SJCRH30 (cell line): ENCODE measurements around the gene MRC2. TPM values are rescaled to one million over a fixed set of nuclear protein-coding genes. Genes with fewer than 3 reads are reported as not detected.
"Not testable (repeated sequence)": the region's sequence is repeated elsewhere in the genome, so short reads cannot be mapped to it uniquely, and the experiment has no call there.

ENCODE experiments used
- DNase-seq, 2 experiments: peaks; one replicate each; pipeline ENCODE4 v3.0.0-alpha.2; 2015 to 2020
- H3K27ac ChIP-seq: fragments of 250-450 bp; sonication (Bioruptor Pico); 2 replicates; pipeline ENCODE4 v1.5.1; 2020; ENCODE audit warnings: mild to moderate bottlenecking, moderate library complexity
- H3K27me3 ChIP-seq: fragments of 250-450 bp; sonication (Bioruptor Pico); 2 replicates; pipeline ENCODE4 v1.5.1; 2020; ENCODE audit warnings: mild to moderate bottlenecking, moderate library complexity
- H3K36me3 ChIP-seq: fragments of 250-450 bp; sonication (Bioruptor Pico); 2 replicates; pipeline ENCODE4 v1.5.1; 2020; ENCODE audit warnings: mild to moderate bottlenecking, moderate library complexity
- H3K4me1 ChIP-seq: fragments of 250-450 bp; sonication (Bioruptor Pico); 2 replicates; pipeline ENCODE4 v1.5.1; 2020; ENCODE audit warnings: mild to moderate bottlenecking, moderate library complexity
- H3K4me3 ChIP-seq: fragments of 250-450 bp; sonication (Bioruptor Pico); 2 replicates; pipeline ENCODE4 v1.5.1; 2020; ENCODE audit warnings: mild to moderate bottlenecking, moderate library complexity
- H3K9me3 ChIP-seq: fragments of 250-450 bp; sonication (Bioruptor Pico); replicated peaks from 2 replicates; pipeline ENCODE4 v1.5.1; 2020; ENCODE audit warnings: mild to moderate bottlenecking, moderate library complexity
- total RNA-seq: library from RNA; depleted of rRNA; stranded (reverse); fragments of >200 nt; shearing (Covaris generic); gene quantifications from 2 replicates; pipeline ENCODE4 v1.2.3, GENCODE V29; 2014; rRNA removed

MRC2 gene, protein sequence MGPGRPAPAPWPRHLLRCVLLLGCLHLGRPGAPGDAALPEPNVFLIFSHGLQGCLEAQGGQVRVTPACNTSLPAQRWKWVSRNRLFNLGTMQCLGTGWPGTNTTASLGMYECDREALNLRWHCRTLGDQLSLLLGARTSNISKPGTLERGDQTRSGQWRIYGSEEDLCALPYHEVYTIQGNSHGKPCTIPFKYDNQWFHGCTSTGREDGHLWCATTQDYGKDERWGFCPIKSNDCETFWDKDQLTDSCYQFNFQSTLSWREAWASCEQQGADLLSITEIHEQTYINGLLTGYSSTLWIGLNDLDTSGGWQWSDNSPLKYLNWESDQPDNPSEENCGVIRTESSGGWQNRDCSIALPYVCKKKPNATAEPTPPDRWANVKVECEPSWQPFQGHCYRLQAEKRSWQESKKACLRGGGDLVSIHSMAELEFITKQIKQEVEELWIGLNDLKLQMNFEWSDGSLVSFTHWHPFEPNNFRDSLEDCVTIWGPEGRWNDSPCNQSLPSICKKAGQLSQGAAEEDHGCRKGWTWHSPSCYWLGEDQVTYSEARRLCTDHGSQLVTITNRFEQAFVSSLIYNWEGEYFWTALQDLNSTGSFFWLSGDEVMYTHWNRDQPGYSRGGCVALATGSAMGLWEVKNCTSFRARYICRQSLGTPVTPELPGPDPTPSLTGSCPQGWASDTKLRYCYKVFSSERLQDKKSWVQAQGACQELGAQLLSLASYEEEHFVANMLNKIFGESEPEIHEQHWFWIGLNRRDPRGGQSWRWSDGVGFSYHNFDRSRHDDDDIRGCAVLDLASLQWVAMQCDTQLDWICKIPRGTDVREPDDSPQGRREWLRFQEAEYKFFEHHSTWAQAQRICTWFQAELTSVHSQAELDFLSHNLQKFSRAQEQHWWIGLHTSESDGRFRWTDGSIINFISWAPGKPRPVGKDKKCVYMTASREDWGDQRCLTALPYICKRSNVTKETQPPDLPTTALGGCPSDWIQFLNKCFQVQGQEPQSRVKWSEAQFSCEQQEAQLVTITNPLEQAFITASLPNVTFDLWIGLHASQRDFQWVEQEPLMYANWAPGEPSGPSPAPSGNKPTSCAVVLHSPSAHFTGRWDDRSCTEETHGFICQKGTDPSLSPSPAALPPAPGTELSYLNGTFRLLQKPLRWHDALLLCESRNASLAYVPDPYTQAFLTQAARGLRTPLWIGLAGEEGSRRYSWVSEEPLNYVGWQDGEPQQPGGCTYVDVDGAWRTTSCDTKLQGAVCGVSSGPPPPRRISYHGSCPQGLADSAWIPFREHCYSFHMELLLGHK (N-terminal part only)
- 4.4 and 4.5 TPM in 2 replicates for total RNA-seq

DNA sequence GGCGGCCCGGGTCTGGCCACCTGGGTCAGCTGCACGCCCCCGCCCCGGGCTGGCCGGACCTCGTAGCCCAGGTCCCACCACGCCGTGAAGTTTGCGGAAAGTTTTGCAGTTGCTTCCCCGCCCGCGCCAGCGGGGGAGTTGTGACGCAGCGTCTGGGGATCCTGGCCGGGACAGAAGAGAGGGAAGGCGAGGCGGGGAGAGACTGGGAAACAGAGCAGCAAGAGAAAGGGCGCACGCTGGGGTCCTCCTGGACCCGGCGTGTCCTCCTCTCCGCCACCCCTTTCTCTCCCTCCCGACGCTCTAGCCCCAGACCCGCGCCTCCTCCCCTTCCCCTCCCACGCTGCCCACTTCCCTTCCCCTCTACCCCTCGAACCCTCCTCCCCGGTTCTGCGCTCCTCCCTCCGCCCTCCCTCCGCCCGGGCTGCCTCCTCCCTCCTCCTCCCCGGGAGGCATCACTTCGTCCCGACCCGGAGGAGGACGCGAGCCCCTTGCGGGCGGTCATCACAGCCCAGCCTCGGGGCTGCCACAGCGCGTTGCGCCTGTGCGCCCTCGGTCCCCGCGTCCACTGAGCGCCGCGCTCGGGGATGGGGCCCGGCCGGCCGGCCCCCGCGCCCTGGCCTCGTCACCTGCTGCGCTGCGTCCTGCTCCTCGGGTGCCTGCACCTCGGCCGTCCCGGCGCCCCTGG lies at the start of gene MRC2:
Gene MRC2, plus strand, starts transcription at position 452 of the 685 bp plus-strand sequence. Its CDS starts 133 bp downstream, at position 585.
- Histone ChIP-seq H3K4me3 (peak within 1 kb of the TSS; percentile 70), H3K4me1 (peaks cover 5% of the 10 kb centered on the region), H3K27ac (peak within 1 kb of the TSS; percentile 64), H3K27me3 (no peaks in the 10 kb centered on the region), H3K9me3 (no peaks in the 10 kb centered on the region), H3K36me3 (no peaks in the 10 kb centered on the region)
- DNase-seq, result peak; percentile 60 to 61

DNA sequence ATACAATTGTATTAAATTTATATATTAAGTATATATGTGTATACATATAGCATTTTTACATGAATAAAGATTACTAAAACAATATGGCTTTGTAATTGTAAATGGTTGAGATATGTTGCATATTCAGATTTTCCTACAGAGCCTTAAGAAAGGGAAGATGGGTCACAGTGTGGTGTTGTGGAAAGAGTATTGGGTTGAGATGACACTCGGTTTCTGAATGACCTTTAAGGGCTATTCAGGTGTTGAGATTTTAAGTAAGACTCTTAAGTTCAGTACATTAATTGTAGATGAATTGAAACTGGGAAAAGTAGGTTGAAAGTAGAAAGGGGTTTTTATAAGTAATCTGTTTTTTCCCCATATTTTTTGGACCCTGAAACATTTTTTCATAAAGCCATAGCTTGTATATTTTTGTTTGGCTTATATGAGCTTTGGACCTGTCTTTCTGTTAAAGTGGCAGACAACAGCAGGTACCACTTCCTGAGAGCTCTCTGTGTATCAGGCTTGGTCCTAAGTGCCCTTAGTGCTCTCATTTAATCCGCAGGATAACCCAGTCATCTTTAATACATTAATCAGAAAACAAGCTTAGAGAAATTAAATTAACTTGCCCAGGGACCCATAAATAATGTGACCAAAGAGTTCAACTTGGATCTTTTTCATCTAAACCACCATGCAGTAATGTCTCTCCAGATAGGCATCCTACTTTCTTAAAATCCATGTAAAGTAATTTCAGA lies 48.5 kb upstream of the MRC2 start:
- DNase-seq, result no peak
- no peak overlapping the region for H3K4me3 ChIP-seq
- H3K27me3 ChIP-seq, result no peaks in the 10 kb centered on the region
- no peaks in the 10 kb centered on the region for H3K9me3 ChIP-seq
- H3K4me1 ChIP-seq, result no peaks in the 10 kb centered on the region
- peaks cover 40% of the 10 kb centered on the region for H3K36me3 ChIP-seq
- H3K27ac ChIP-seq, result no peak overlapping the region

DNA sequence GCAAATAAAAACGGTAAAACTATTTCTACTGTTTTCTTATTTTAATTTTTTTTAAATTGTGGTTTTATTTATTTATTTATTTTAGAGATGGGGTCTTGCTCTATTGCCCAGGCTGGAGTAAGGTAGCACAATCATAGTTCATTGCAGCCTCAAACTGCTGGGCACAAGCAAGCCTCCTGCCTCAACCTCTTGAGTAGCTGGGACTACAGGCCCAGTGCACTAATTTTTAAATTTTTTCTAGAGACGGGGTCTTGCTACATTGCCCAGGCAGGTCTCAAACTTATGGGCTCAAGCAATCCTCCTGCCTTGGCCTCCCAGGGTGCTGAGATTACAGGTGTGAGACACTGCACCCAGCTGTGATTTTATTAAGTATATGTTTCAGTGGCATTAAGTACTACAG lies 46.5 kb upstream of the MRC2 start:
- H3K4me1 ChIP-seq, result no peaks in the 10 kb centered on the region
- H3K4me3 ChIP-seq, result no peak overlapping the region
- H3K27ac ChIP-seq, result no peak overlapping the region
- H3K9me3 ChIP-seq, result no peaks in the 10 kb centered on the region
- DNase-seq, result no peak
- no peaks in the 10 kb centered on the region for H3K27me3 ChIP-seq
- H3K36me3 ChIP-seq, result peaks cover 49% of the 10 kb centered on the region

DNA sequence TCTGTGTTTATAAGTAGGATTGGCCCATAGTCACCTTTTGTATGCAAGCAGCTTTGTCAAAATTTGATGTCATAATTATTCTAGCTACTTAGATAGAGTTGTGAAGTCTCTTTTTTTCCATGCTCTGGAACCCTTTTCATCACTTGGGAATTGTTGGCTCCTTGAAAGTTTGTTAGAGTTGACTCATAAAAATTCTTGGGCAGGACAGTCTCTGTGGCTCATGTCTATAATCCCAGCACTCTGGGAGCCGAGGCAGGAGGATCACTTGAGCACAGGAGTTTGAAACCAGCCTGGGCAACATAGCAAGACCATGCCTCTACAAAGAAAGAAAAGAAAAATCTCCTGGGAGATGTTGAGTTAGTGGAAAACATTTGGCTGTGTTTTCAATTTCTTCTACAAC lies 45.7 kb upstream of the MRC2 start:
- DNase-seq, result no peak
- H3K4me1 ChIP-seq, result no peaks in the 10 kb centered on the region
- no peak overlapping the region for H3K4me3 ChIP-seq
- H3K27me3 ChIP-seq, result no peaks in the 10 kb centered on the region
- peaks cover 48% of the 10 kb centered on the region for H3K36me3 ChIP-seq
- no peak overlapping the region for H3K27ac ChIP-seq
- H3K9me3 ChIP-seq, result no peaks in the 10 kb centered on the region

DNA sequence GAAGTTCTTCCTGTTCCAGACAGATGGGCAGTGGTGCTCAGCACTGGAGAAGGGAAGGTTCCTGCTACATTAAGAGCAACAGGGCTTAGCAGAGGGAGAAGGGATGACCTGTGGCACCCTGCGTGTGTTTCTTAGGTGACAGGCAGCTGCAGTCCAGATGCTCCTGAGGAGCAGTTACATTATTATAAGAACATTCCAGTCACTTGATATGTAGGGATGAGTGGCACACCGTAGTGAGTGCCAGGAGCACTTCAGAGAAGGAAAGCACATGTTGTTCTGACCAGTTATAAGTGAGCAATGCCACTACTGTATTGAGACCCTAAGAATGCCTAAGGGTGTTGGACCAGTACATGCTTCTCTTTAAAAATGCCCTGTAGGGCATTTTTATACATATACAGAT lies 39.9 kb upstream of the MRC2 start:
- Histone ChIP-seq H3K36me3 (peaks cover 46% of the 10 kb centered on the region), H3K4me1 (no peaks in the 10 kb centered on the region), H3K4me3 (no peak overlapping the region), H3K9me3 (no peaks in the 10 kb centered on the region), H3K27ac (no peak overlapping the region), H3K27me3 (no peaks in the 10 kb centered on the region)
- DNase-seq, result no peak

DNA sequence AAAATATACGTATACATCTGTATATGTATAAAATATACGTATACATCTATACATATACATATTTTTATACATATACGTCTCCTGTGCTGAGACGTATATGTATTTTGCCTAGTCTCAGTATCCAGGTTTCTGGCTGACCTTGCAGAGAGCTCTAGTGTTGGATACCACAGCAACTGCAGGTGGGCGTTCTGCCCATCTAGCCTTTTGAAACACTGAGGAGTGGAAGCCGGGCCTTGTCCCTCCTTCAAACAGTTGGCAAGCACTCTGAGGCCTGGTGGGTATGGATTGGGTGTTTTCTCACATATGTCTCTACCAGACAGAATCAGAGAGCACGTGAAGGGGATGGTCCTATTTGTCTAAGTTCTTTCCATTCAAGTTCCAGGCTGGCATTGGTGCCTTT lies 39.4 kb upstream of the MRC2 start:
- no peaks in the 10 kb centered on the region for H3K9me3 ChIP-seq
- H3K27me3 ChIP-seq, result no peaks in the 10 kb centered on the region
- DNase-seq, result no peak
- peaks cover 46% of the 10 kb centered on the region for H3K36me3 ChIP-seq
- no peak overlapping the region for H3K4me3 ChIP-seq
- H3K27ac ChIP-seq, result no peak overlapping the region
- no peaks in the 10 kb centered on the region for H3K4me1 ChIP-seq

DNA sequence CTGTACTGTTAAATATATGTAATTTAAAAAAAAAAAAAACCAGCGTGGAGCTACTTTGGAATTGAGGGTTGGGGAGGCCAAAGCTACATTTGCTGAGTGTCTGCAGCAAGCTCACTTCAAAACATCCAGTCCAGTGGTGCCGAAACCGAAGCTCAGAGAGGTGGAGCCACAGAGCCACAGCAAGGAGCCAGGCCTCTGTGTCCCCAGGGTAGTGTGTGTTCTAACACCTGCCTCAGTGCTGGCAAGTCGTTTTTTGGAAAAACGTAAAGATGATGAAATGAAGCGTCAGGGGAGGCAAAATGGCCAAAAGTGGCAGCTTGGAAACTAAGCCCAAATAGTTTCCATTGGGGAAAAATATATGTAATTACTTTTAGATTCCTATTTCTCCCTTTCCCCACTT lies 36.1 kb upstream of the MRC2 start:
- Histone ChIP-seq H3K27ac (no peak overlapping the region), H3K36me3 (peaks cover 55% of the 10 kb centered on the region)

DNA sequence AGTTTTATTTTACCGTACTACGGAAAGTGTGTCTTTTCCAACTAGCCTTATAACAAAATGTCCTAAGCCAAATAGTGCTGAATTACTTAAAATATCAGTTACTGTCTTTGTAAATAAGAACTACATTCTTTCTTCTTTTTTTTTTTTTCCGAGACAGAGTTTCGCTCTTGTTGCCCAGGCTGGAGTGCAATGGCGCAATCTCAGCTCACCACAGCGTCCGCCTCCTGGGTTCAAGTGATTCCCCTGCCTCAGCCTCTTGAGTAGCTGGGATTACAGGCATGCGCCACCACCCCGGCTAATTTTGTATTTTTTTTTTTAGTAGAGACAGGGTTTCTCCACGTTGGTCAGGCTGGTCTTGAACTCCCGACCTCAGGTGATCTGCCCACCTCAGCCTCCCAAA lies 35.6 kb upstream of the MRC2 start:
- peaks cover 58% of the 10 kb centered on the region for H3K36me3 ChIP-seq
- DNase-seq, H3K4me1 ChIP-seq, H3K27ac ChIP-seq, H3K27me3 ChIP-seq, H3K9me3 ChIP-seq, H3K4me3 ChIP-seq: not testable (repeated sequence)

More for the DNA sequence above, 36.1 kb upstream of the MRC2 start:
- H3K27me3 ChIP-seq, result no peaks in the 10 kb centered on the region
- H3K9me3 ChIP-seq, result no peaks in the 10 kb centered on the region
- H3K4me3 ChIP-seq, result no peak overlapping the region
- H3K4me1 ChIP-seq, result no peaks in the 10 kb centered on the region
- no peak for DNase-seq

DNA sequence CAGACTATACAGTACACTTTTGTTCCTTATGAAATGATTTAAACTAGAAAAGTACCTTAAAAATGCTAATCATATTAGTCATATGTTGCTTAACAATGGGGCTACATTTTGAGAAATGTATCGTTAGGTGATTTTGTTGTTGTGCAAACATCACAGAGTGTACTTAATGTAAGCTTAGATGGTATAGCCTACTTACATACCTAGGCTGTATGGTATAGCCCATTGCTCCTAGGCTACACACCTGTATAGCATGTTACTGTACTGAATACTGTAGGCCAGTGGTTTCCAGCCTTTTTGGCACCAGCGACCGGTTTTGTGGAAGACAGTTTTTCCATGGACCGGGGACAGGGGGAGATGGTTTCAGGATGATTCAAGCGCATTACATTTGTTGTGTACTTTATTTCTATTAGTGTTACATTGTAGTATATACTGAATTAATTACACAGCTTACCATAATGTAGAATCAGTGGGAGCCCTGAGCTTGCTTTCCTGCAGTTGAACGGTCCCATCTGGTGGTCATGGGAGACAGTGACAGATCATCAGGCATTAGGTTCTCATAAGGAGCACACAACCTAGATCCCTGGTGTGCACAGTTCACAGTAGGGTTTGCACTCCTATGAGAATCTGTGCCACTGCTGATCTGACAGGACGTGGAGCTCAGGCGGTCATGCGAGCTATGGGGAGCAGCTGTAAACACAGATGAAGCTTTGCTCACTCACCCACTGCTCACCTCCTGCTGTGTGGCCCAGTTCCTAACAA lies 35.0 kb upstream of the MRC2 start:
- Histone ChIP-seq H3K9me3 (no peaks in the 10 kb centered on the region), H3K4me1 (no peaks in the 10 kb centered on the region), H3K27ac (no peak overlapping the region), H3K27me3 (no peaks in the 10 kb centered on the region), H3K36me3 (peaks cover 60% of the 10 kb centered on the region), H3K4me3 (no peak overlapping the region)
- peak; percentile 39 to 45 for DNase-seq

DNA sequence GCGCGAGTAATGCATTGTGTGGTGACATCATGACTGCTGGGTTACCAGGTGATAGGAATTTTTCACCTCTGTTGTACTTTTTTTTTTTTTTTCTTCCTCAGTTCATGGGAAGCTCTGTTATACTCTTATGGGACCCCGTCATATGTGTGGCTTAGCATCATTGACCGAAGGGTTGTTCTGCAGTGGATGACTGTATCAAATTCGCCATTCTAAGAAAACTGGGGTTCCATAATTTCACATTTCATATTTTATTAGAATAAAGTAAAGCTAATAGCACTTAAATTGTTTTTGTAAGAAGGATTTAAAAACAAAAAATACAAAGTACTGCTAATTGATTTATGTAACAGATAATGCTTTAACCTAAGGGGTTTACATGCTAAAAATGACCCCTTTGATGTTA lies 32.0 kb upstream of the MRC2 start:
- Histone ChIP-seq H3K27me3 (no peaks in the 10 kb centered on the region), H3K9me3 (no peaks in the 10 kb centered on the region), H3K27ac (no peak overlapping the region), H3K4me1 (no peaks in the 10 kb centered on the region), H3K4me3 (no peak overlapping the region), H3K36me3 (peaks cover 60% of the 10 kb centered on the region)
- no peak for DNase-seq

DNA sequence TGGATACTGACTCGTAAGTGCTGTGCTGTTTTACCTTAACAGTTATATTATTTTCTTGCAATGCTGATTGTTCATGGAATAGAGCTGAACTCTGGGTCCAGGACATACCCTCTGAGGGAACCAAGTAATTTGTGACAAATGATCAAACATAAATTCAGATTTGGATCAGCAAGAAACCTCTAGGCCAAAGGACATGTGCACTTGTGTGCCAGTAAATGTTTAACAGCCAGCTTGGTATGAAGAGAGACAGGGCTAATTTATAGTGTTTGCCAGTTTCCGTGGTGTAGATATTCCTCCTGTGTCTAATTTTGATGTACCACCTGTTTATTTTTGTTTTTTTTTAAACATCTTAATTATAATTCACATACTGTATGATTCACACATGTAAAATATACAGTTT lies 30.8 kb upstream of the MRC2 start:
- H3K9me3 ChIP-seq, result no peaks in the 10 kb centered on the region

DNA sequence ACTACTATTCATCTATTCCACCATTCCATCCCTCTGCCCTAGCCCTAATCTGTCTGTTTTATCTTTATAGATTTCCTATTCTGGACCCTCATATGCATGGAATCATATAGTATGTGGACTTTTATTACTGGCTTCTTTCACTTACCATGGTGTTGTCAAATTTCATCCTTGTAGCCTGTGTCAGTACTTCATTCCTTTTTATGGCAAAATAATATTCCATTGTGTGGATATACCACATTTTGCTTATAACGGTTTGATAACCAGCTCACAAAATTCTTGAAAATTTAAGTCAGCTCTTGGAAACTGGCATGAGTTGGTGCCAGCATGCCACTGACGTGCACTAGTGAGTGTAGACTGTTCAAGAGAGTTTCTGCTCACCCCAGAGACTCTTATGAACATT lies 30.3 kb upstream of the MRC2 start:
- Histone ChIP-seq H3K36me3 (peaks cover 68% of the 10 kb centered on the region), H3K4me3 (no peak overlapping the region), H3K9me3 (no peaks in the 10 kb centered on the region), H3K27me3 (no peaks in the 10 kb centered on the region), H3K4me1 (no peaks in the 10 kb centered on the region), H3K27ac (no peak overlapping the region)
- DNase-seq, result no peak

More for the DNA sequence above, 30.8 kb upstream of the MRC2 start:
- no peak overlapping the region for H3K4me3 ChIP-seq
- H3K27ac ChIP-seq, result no peak overlapping the region
- DNase-seq, result no peak
- H3K4me1 ChIP-seq, result no peaks in the 10 kb centered on the region
- H3K36me3 ChIP-seq, result peaks cover 64% of the 10 kb centered on the region
- H3K27me3 ChIP-seq, result no peaks in the 10 kb centered on the region

DNA sequence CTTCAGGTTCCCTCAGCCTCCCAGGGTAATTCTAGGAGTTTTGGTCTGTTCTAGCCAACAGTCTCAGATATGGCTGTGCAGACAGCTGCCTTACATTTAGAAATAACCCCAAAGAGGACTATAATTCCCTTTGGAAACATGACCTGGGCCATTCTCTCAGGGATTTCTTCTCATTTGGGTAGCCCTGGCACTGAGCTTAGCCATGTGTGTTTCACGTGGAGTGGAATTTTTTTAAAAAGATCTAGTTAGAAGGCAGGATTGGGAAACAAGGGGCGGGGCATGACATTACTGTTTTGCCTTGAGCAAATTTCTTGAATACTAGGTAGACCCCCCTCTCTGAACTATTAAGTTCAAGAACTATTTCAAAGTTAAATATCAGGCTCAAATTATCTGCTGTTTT lies 29.6 kb upstream of the MRC2 start:
- no peaks in the 10 kb centered on the region for H3K27me3 ChIP-seq
- H3K36me3 ChIP-seq, result peaks cover 74% of the 10 kb centered on the region
- no peak overlapping the region for H3K27ac ChIP-seq
- H3K9me3 ChIP-seq, result no peaks in the 10 kb centered on the region
- H3K4me1 ChIP-seq, result no peaks in the 10 kb centered on the region
- DNase-seq, result no peak
- no peak overlapping the region for H3K4me3 ChIP-seq
